ENCODE results near the gene HMGN2. TPM values are rescaled to one million over a fixed set of nuclear protein-coding genes. Genes with fewer than 3 reads are reported as not detected.

Gene HMGN2
- total and polyA plus RNA-seq, 10 of the 15 experiments (the other 5 are each of a cell fraction or from before 2014, with no cell fraction given): 249 to 2,682 (median 694) TPM

GRCh38 chr1:26472901-26473845 lies 933 bp downstream of the HMGN2 start (continued):
- TF ChIP-seq E2F4 (IDR thresholded peaks at IDR 0.05; ENCODE audit: low read depth, low read length): peak; percentile 82
- TF ChIP-seq ETV6 (conservative IDR thresholded peaks at IDR 0.05 in 1 of 2, IDR thresholded peaks at IDR 0.05 in 1 of 2; ENCODE audit: borderline replicate concordance in 1 of 2, low read depth in 1 of 2): no peak
- TF ChIP-seq FOS (IDR thresholded peaks at IDR 0.05; ENCODE audit: borderline replicate concordance, extremely low read depth, insufficient read length): no peak
- no peak for TF ChIP-seq ATF3 (IDR thresholded peaks at IDR 0.05; ENCODE audit: borderline replicate concordance, extremely low read depth, low read depth, low read length)
- TF ChIP-seq ZBTB11 (CRISPR knock-in tag; IDR thresholded peaks at IDR 0.05): no peak
- no peak for TF ChIP-seq STAT3 (IDR thresholded peaks at IDR 0.05; ENCODE audit: low read depth, low read length)
- no peak for TF ChIP-seq RBBP5 (conservative IDR thresholded peaks at IDR 0.05)
- no peak for TF ChIP-seq CHD1 (IDR thresholded peaks at IDR 0.05; ENCODE audit: low read depth, low read length)
- TF ChIP-seq SUZ12 (IDR thresholded peaks at IDR 0.05; ENCODE audit: unreplicated experiment): no peak
- TF ChIP-seq ZNF384 (IDR thresholded peaks at IDR 0.05; ENCODE audit: borderline replicate concordance, low read depth, low read length): no peak
- peak; percentile 32 for TF ChIP-seq MEF2B (IDR thresholded peaks at IDR 0.05; ENCODE audit: partially characterized antibody, poor library complexity, severe bottlenecking)
- peak; percentile 71 for TF ChIP-seq POLR2AphosphoS5 (IDR thresholded peaks at IDR 0.05; ENCODE audit: low read length)
- no peak for TF ChIP-seq IKZF1 (conservative IDR thresholded peaks at IDR 0.05)
- no peak for TF ChIP-seq NFIC (IDR thresholded peaks at IDR 0.05; ENCODE audit: low read depth, low read length)
- TF ChIP-seq PRDM15 (CRISPR knock-in tag; IDR thresholded peaks at IDR 0.05): no peak
- TF ChIP-seq YBX1 (IDR thresholded peaks at IDR 0.05): no peak
- no peak for TF ChIP-seq EP300 (IDR thresholded peaks at IDR 0.05; ENCODE audit: borderline replicate concordance in 1 of 2, control insufficient read depth in 1 of 2, low read depth in 2 of 2, low read length in 2 of 2)
- TF ChIP-seq PBX3 (IDR thresholded peaks at IDR 0.05; ENCODE audit: insufficient replicate concordance, low read depth, low read length): peak; percentile 22
